Retina (tissue), 1 donor: Measurements from ENCODE around the gene CD33.
"Not testable (repeated sequence)": the region's sequence is repeated elsewhere in the genome, so short reads cannot be mapped to it uniquely, and the experiment has no call there.

Source experiments
- DNase-seq: peaks from one replicate; pipeline ENCODE4 v3.0.0-alpha.2; 2016

CD33 gene

GRCh38 chr19:51210874-51211361 lies 14.0 kb upstream of the CD33 start:
- DNase-seq, result not testable (repeated sequence)

- no peak for DNase-seq
These were observed 13.0 kb upstream of the CD33 start for GRCh38 chr19:51211833-51212232.

- DNase-seq, result no peak
These were observed 5.6 kb upstream of the CD33 start for GRCh38 chr19:51219307-51219706.

- DNase-seq, result no peak
These were observed 4.9 kb upstream of the CD33 start for GRCh38 chr19:51219971-51220370.

GRCh38 chr19:51220996-51221395 lies 3.9 kb upstream of the CD33 start:
- DNase-seq, result no peak

- no peak for DNase-seq
These were observed 678 bp upstream of the CD33 start for GRCh38 chr19:51224163-51224641.

- DNase-seq, result no peak
These were observed 1.2 kb downstream of the CD33 start for GRCh38 chr19:51226067-51226466.

- DNase-seq, result no peak
These were observed 2.4 kb downstream of the CD33 start for GRCh38 chr19:51227326-51227725.

GRCh38 chr19:51227966-51228365 lies 3.1 kb downstream of the CD33 start:
- DNase-seq, result no peak

GRCh38 chr19:51240866-51241265 lies 16.0 kb downstream of the CD33 start:
- no peak for DNase-seq

GRCh38 chr19:51242881-51243630 lies 18.2 kb downstream of the CD33 start:
- DNase-seq, result no peak

- no peak for DNase-seq
These were observed 21.3 kb downstream of the CD33 start for GRCh38 chr19:51246164-51246552.

- DNase-seq, result no peak
These were observed 23.2 kb downstream of the CD33 start for GRCh38 chr19:51247972-51248590.

GRCh38 chr19:51250786-51251467 lies 26.0 kb downstream of the CD33 start, which contains the start of gene SIGLECL1:
SIGLECL1 (plus strand) TSS chr19:51251080; CDS start chr19:51264073, 12,993 bp downstream.
- DNase-seq, result no peak

GRCh38 chr19:51251468-51251820 lies 26.6 kb downstream of the CD33 start:
- no peak for DNase-seq

GRCh38 chr19:51252306-51253079 lies 27.6 kb downstream of the CD33 start:
- DNase-seq, result no peak

GRCh38 chr19:51253088-51253806 lies 28.4 kb downstream of the CD33 start:
- no peak for DNase-seq

- no peak for DNase-seq
These were observed 31.3 kb downstream of the CD33 start for GRCh38 chr19:51256155-51256625.

- no peak for DNase-seq
These were observed 32.6 kb downstream of the CD33 start for GRCh38 chr19:51257471-51257870.

- DNase-seq, result no peak
These were observed 33.6 kb downstream of the CD33 start for GRCh38 chr19:51258165-51259160.
